ENCODE data around the gene ARIH1. TPM values are rescaled to one million over a fixed set of nuclear protein-coding genes. Genes with fewer than 3 reads are reported as not detected.

The ARIH1 gene
- total and polyA plus RNA-seq, 10 of the 15 experiments (the other 5 are each of a cell fraction or from before 2014, with no cell fraction given) = 14.7 to 99.5 (median 26.5) TPM

DNA sequence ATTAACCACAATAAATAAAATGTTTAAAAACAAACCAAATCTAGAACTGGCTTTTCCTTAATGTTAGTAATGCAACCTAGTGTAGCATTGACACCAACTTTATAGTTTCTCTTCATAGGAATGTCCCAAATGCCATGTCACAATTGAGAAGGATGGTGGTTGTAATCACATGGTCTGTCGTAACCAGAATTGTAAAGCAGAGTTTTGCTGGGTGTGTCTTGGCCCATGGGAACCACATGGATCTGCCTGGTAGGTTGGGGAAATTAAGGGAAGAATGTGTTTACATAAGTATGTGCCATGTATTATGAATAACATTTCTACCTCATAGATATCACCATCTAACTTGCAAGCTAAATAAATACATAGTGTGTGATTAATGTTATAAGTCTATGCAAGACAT is 95.9 kb downstream of the ARIH1 start:
- no peaks in the 10 kb centered on the region for H3K9me3 ChIP-seq (replicated peaks; ENCODE audit: control insufficient read depth, insufficient read depth, low read length)
- no peaks in the 10 kb centered on the region for H3K4me1 ChIP-seq (ENCODE audit: control insufficient read depth, insufficient read depth, low read length)
- DNase-seq (ENCODE audit: low read depth, low spot score) = no peak
- intact Hi-C loops (cut with micrococcal nuclease; ENCODE audit: unreplicated experiment) = no loop called here
- WGBS (ENCODE audit: insufficient coverage, insufficient replicate concordance, low lambda C conversion rate, missing lambda C conversion rate) = 94% methylated on average over 1 of the region's 1 CpG
- no peak for ATAC-seq
- no peak for FAIRE-seq
- no peak overlapping the region for H2AFZ ChIP-seq (ENCODE audit: control insufficient read depth, low read depth, low read length)
- no peak overlapping the region for H3K27ac ChIP-seq (ENCODE audit: control insufficient read depth, insufficient read depth)
- no peaks in the 10 kb centered on the region for H4K20me1 ChIP-seq (ENCODE audit: control insufficient read depth, insufficient read depth)
- H3K79me2 ChIP-seq (ENCODE audit: control insufficient read depth, insufficient read depth, low read length) = no peaks in the 10 kb centered on the region
- H3K27me3 ChIP-seq (replicated peaks in 1 of 2; ENCODE audit: control insufficient read depth in 2 of 2, insufficient read depth in 2 of 2, low read length in 1 of 2) = no peaks in the 10 kb centered on the region
- no peak overlapping the region for H3K4me2 ChIP-seq (ENCODE audit: control insufficient read depth, insufficient read depth)
- H3K4me3 ChIP-seq = no peak overlapping the region
- peaks cover under 1 to 10% of the 10 kb centered on the region in 2 experiments; a peak in 3 of 4 replicates for H3K36me3 ChIP-seq (ENCODE audit: control insufficient read depth in 2 of 2, insufficient read depth in 2 of 2, low read length in 1 of 2)
- ChIA-PET POLR2A (no interaction called here), CTCF (no interaction called here), RAD21 (ENCODE audit: unreplicated experiment) (no interaction called here), SMC1A (ENCODE audit: uncharacterized antibody, unreplicated experiment) (no interaction called here)
- in situ Hi-C loops (cut with MboI) = loop anchor here (10.0 kb wide), 1 partner anchor 105 kb away; no protein-coding TSS in a partner anchor
- TF ChIP-seq POLR2AphosphoS2 (IDR thresholded peaks at IDR 0.05; ENCODE audit: low read depth, low read length) (no peak), ETV6 (conservative IDR thresholded peaks at IDR 0.05 in 1 of 2, IDR thresholded peaks at IDR 0.05 in 1 of 2; ENCODE audit: borderline replicate concordance in 1 of 2, low read depth in 1 of 2) (no peak)
- no TSS peak for BruUV-seq (replicated peaks)
- H3K9ac ChIP-seq (ENCODE audit: control insufficient read depth, insufficient read depth, low read length) = no peak overlapping the region

DNA sequence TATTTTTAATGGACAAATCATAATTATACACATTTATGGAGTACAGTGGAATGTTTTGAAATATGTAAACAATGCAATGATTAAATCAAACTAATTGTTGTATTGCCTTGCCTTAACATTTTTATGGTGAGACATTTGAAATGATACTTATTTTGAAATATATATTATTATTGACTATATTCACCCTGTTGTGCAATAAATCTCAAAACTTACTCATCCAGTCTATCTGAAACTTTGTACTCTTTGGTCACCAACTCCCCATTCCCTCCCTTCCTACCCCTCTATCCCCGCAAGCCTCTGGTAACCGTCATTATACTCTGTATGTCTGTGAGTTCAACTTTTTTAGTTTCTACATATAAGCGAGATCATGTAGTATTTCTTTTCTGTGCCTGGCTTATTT is 105.7 kb downstream of the ARIH1 start:
- no peaks in the 10 kb centered on the region for H3K79me2 ChIP-seq (ENCODE audit: control insufficient read depth, insufficient read depth, low read length)
- H3K4me1 ChIP-seq (ENCODE audit: control insufficient read depth, insufficient read depth, low read length) = no peaks in the 10 kb centered on the region
- 81% methylated on average over 3 of the region's 3 CpGs for WGBS (ENCODE audit: insufficient coverage, insufficient replicate concordance, low lambda C conversion rate, missing lambda C conversion rate)
- no peak overlapping the region for H3K4me3 ChIP-seq
- BruUV-seq (replicated peaks) = no TSS peak
- POLR2A ChIA-PET = no interaction called here
- SMC1A ChIA-PET (ENCODE audit: uncharacterized antibody, unreplicated experiment) = no interaction called here
- H4K20me1 ChIP-seq (ENCODE audit: control insufficient read depth, insufficient read depth) = no peaks in the 10 kb centered on the region
- in situ Hi-C loops (cut with MboI) (loop anchor here (10.0 kb wide), 1 partner anchor 95 kb away; no protein-coding TSS in a partner anchor), intact Hi-C loops (cut with micrococcal nuclease; ENCODE audit: unreplicated experiment) (no loop called here)
- no peak for DNase-seq (ENCODE audit: low read depth, low spot score)
- no peak for TF ChIP-seq SIN3A (IDR thresholded peaks at IDR 0.05; ENCODE audit: low read depth, low read length)
- TF ChIP-seq EZH2 (IDR thresholded peaks at IDR 0.05; ENCODE audit: borderline replicate concordance, control insufficient read depth, low read depth, low read length) = no peak
- TF ChIP-seq, protein P1, sequence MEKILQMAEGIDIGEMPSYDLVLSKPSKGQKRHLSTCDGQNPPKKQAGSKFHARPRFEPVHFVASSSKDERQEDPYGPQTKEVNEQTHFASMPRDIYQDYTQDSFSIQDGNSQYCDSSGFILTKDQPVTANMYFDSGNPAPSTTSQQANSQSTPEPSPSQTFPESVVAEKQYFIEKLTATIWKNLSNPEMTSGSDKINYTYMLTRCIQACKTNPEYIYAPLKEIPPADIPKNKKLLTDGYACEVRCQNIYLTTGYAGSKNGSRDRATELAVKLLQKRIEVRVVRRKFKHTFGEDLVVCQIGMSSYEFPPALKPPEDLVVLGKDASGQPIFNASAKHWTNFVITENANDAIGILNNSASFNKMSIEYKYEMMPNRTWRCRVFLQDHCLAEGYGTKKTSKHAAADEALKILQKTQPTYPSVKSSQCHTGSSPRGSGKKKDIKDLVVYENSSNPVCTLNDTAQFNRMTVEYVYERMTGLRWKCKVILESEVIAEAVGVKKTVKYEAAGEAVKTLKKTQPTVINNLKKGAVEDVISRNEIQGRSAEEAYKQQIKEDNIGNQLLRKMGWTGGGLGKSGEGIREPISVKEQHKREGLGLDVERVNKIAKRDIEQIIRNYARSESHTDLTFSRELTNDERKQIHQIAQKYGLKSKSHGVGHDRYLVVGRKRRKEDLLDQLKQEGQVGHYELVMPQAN (conservative IDR thresholded peaks at IDR 0.05) = no peak
- TF ChIP-seq NRF1 (conservative IDR thresholded peaks at IDR 0.05; ENCODE audit: low read depth, low read length) = no peak
- TF ChIP-seq SUZ12 (IDR thresholded peaks at IDR 0.05; ENCODE audit: unreplicated experiment) = no peak
- TF ChIP-seq YBX1 (IDR thresholded peaks at IDR 0.05) = no peak
- TF ChIP-seq CREB1 (IDR thresholded peaks at IDR 0.05; ENCODE audit: low read depth) = no peak
- no peak for TF ChIP-seq CEBPB (IDR thresholded peaks at IDR 0.05; ENCODE audit: borderline replicate concordance in 1 of 2, low read depth in 2 of 2, low read length in 2 of 2)
- RAD21 ChIA-PET (ENCODE audit: unreplicated experiment) = no interaction called here
- no peak overlapping the region for H3K4me2 ChIP-seq (ENCODE audit: control insufficient read depth, insufficient read depth)
- peaks cover 3 to 28% of the 10 kb centered on the region in 2 experiments for H3K36me3 ChIP-seq (ENCODE audit: control insufficient read depth in 2 of 2, insufficient read depth in 2 of 2, low read length in 1 of 2)
- H2AFZ ChIP-seq (ENCODE audit: control insufficient read depth, low read depth, low read length) = no peak overlapping the region
- CTCF ChIA-PET = interaction anchor here (1.4 kb wide), 1 partner anchor 92 kb away, joined by 3 read pairs; no protein-coding TSS in a partner anchor
- H3K27ac ChIP-seq (ENCODE audit: control insufficient read depth, insufficient read depth) = no peak overlapping the region
- H3K9me3 ChIP-seq (replicated peaks; ENCODE audit: control insufficient read depth, insufficient read depth, low read length) = no peaks in the 10 kb centered on the region
- no peak for FAIRE-seq
- no peak overlapping the region for H3K9ac ChIP-seq (ENCODE audit: control insufficient read depth, insufficient read depth, low read length)
- no peaks in the 10 kb centered on the region for H3K27me3 ChIP-seq (replicated peaks in 1 of 2; ENCODE audit: control insufficient read depth in 2 of 2, insufficient read depth in 2 of 2, low read length in 1 of 2)
- ATAC-seq = no peak

Data from GM12878 (cell line).